ENCODE results near the gene SMPX.

DNA sequence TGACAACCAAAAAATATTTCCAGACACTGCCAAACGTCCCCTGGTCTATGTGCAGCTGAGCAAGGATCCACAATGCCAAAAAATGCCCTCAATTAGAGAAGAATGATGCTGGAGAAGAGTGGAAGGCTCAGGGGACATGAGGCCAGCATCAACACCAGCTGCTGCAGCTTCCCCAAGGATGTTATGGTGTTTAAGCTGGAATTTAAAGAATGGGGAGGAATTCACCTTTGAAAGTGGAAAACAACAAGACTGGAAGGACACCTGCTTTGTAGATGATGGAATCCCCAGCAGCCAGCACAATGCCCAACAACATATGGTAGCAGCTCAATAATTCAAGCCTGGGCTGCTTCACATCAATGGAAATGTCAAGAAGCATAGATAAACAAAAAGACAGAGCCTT, 20.3 kb upstream of the SMPX start:
- no peak for TF ChIP-seq EZH2 (IDR thresholded peaks at IDR 0.05; ENCODE audit: low read length, missing control alignments)
- TF ChIP-seq CTCF (conservative IDR thresholded peaks at IDR 0.05 in 1 of 2, IDR thresholded peaks at IDR 0.05 in 1 of 2; ENCODE audit: low read depth in 1 of 2, low read length in 2 of 2), result no peak

Data from fibroblast of lung (primary cell).